ENCODE measurements around the gene YDJC. TPM values are rescaled to one million over a fixed set of nuclear protein-coding genes. Genes with fewer than 3 reads are reported as not detected.

The YDJC gene
- total RNA-seq, 2 experiments from 2014 or later: 59.0 to 81.1 TPM

DNA sequence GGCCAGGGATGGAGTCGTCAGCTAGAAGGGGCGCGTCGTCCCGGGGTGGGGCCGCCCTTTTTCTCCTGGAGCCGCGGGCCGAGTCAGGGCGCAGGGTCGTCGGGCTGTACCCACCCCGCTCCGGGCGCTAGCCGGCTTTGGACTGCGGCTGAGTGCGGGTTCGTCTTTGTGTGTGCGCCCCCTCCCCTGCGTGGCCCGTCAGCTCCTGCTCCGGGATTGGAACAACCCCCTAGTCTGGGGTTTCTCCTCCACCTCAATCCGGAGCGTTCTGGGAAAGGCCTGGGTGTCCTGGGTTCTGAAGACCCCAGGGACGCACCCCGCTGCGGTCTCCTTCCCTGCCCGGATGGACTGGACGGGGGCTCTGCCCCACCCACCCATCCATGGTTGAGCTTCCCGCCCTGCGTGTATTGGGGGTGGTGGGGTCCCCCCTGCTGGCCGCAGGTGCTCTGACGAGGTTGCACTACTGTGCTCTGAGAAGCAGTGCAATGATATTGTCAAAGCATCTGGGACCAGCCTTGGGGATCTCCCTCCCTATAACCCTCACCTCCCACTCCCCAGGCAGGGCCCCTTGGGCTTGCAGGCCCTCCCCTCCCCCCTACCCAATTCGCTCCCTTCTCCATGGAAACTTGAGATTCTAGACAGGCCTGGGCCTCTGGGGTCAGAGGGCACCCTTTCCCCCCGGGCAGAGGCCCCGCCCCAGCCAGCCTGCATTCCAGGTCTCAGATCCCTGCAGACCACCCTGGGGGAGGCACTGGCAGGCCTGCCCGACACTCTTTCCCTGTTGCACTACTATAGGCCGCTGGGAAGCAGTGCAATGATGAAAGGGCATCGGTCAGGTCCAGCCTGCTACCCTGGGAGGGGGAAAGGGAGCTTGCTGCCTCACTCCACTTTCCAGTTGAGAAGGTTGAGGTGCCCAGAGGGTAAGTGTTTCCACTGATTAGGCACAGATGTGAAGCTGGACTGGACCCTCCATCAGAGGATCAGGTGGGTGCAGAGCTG lies 23.0 kb upstream of the YDJC start:
- CTCF ChIA-PET (ENCODE audit: unreplicated experiment): interaction anchor here (0.8 to 1.0 kb wide), 2 partner anchors 11 to 13 kb away, joined by 3 to 4 read pairs; partner anchors contain the start of gene PPIL2
- DNase-seq (ENCODE audit: low spot score): peak; percentile 40
- Histone ChIP-seq H3K4me2 (ENCODE audit: low read length) (peak overlapping the region; percentile 97), H3K79me2 (ENCODE audit: insufficient read depth, low read depth, low read length) (no peaks in the 10 kb centered on the region), H3K36me3 (ENCODE audit: insufficient read depth, low read length) (peaks cover 30% of the 10 kb centered on the region), H3K4me3 (ENCODE audit: low read depth, low read length, poor library complexity, severe bottlenecking) (peak overlapping the region; percentile 76), H4K20me1 (ENCODE audit: insufficient read depth, low read length) (no peaks in the 10 kb centered on the region), H2AFZ (ENCODE audit: low read length) (peak overlapping the region; percentile 97), H3K27ac (ENCODE audit: low read depth, low read length, poor library complexity, severe bottlenecking) (peak overlapping the region; percentile 68), H3K9me3 (ENCODE audit: low read length) (no peaks in the 10 kb centered on the region), H3K4me1 (ENCODE audit: insufficient read depth, low read length, poor library complexity, severe bottlenecking) (peaks cover 39% of the 10 kb centered on the region), H3K9me2 (ENCODE audit: insufficient read depth, low read length) (no peaks in the 10 kb centered on the region)
- intact Hi-C loops (cut with micrococcal nuclease; ENCODE audit: unreplicated experiment): no loop called here
- no TSS peak for BruUV-seq (replicated peaks)
- POLR2A ChIA-PET: interaction anchor here (0.7 to 2.5 kb wide), 4 partner anchors 10 to 1412 kb away, joined by 3 to 7 read pairs (median 4); partner anchors contain the start of genes PPIL2 and SDF2L1
- TF ChIP-seq EZH2phosphoT487 (IDR thresholded peaks at IDR 0.05; ENCODE audit: borderline replicate concordance, low read depth, low read length): no peak
- TF ChIP-seq CTCF (conservative IDR thresholded peaks at IDR 0.05; ENCODE audit: low read length): peak; percentile 52

DNA sequence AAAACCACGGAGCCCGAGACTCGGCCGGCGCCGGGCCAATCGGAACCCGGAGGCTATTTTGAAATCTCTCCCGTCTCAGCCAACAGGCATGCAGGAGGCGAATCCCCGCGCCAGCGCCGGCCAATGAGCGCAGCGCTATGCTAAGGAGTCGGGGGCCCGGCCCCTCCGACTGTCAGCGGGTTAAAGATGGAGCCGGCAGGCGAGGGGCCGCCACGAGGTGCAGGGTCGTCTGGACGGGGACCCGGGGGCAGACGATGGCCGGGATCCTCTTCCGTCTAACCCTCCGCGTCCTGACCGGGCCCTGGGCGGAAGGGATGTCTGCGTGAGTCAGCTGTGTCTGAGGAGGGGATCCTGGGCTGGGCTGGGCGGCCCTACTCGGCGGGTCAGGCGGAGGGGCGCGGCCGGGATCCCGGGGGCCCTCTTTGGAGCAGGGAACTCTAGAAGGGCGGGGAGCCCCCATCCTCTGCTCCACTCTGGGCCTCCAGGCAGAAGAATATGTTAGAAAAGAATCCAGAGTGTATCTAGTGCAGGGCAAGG lies 22.3 kb upstream of the YDJC start:
- Histone ChIP-seq H4K20me1 (ENCODE audit: insufficient read depth, low read length) (no peaks in the 10 kb centered on the region), H3K79me2 (ENCODE audit: insufficient read depth, low read depth, low read length) (no peaks in the 10 kb centered on the region), H3K4me2 (ENCODE audit: low read length) (peak overlapping the region; percentile 97), H2AFZ (ENCODE audit: low read length) (peak overlapping the region; percentile 97), H3K9me2 (ENCODE audit: insufficient read depth, low read length) (no peaks in the 10 kb centered on the region), H3K4me1 (ENCODE audit: insufficient read depth, low read length, poor library complexity, severe bottlenecking) (peaks cover 32% of the 10 kb centered on the region), H3K27ac (ENCODE audit: low read depth, low read length, poor library complexity, severe bottlenecking) (peak overlapping the region; percentile 68), H3K36me3 (ENCODE audit: insufficient read depth, low read length) (peaks cover 34% of the 10 kb centered on the region), H3K9me3 (ENCODE audit: low read length) (no peaks in the 10 kb centered on the region), H3K4me3 (ENCODE audit: low read depth, low read length, poor library complexity, severe bottlenecking) (peak overlapping the region; percentile 76)
- DNase-seq (ENCODE audit: low spot score): peak; percentile 94
- POLR2A ChIA-PET: interaction anchor here (1.3 to 2.5 kb wide), 3 partner anchors 10 to 74 kb away, joined by 3 to 7 read pairs (median 5); partner anchors contain the start of genes PPIL2 and SDF2L1
- CTCF ChIA-PET (ENCODE audit: unreplicated experiment): interaction anchor here (0.6 to 1.0 kb wide), 2 partner anchors 11 to 380 kb away, joined by 3 to 4 read pairs; no protein-coding TSS in a partner anchor
- TF ChIP-seq CTCF (conservative IDR thresholded peaks at IDR 0.05; ENCODE audit: low read length) (no peak), EZH2phosphoT487 (IDR thresholded peaks at IDR 0.05; ENCODE audit: borderline replicate concordance, low read depth, low read length) (no peak)
- intact Hi-C loops (cut with micrococcal nuclease; ENCODE audit: unreplicated experiment): no loop called here
- BruUV-seq (replicated peaks): no TSS peak
